Mesenteric fat pad (tissue), 1 donor: Measurements from ENCODE around the gene FGD6. TPM values are rescaled to one million over a fixed set of nuclear protein-coding genes. Genes with fewer than 3 reads are reported as not detected.
A peak's percentile ranks its signal among the peaks of the same experiment; 100 is the strongest.
"Not testable (repeated sequence)": the region's sequence is repeated elsewhere in the genome, so short reads cannot be mapped to it uniquely, and the experiment has no call there.

Experiments used
- DNase-seq: peaks from one replicate; pipeline ENCODE4 v3.0.0-alpha.2; 2020; ENCODE audit warnings: low spot score
- total RNA-seq: library from RNA; stranded (reverse); fragmentation: NEBNext Ultra II Directional; extraction: Animal tissue kit (Norgen Biotek cat#: 25700); gene quantifications from one replicate; pipeline ENCODE4 v1.2.1, GENCODE V29; 2021
- donor health status: DM: yes; HTN: yes; CAD: no.

Gene FGD6
- total RNA-seq, 1 donor from 2014 or later, result 5.4 TPM

- DNase-seq, result not testable (repeated sequence)
Measured at GRCh38 chr12:95235621-95236020, 18.4 kb upstream of the FGD6 start.

GRCh38 chr12:95234187-95234586 is 16.9 kb upstream of the FGD6 start:
- DNase-seq, result not testable (repeated sequence)

- DNase-seq, result no peak
Measured at GRCh38 chr12:95231190-95231589, 13.9 kb upstream of the FGD6 start.

- DNase-seq, result no peak
Measured at GRCh38 chr12:95230313-95230712, 13.0 kb upstream of the FGD6 start.

GRCh38 chr12:95229636-95230035 is 12.4 kb upstream of the FGD6 start:
- no peak for DNase-seq

GRCh38 chr12:95228617-95229016 is 11.3 kb upstream of the FGD6 start:
- no peak for DNase-seq

- no peak for DNase-seq
Measured at GRCh38 chr12:95227818-95228356, 10.6 kb upstream of the FGD6 start.

- no peak for DNase-seq
Measured at GRCh38 chr12:95225645-95226212, 8.5 kb upstream of the FGD6 start.

- no peak for DNase-seq
Measured at GRCh38 chr12:95224202-95225170, 7.2 kb upstream of the FGD6 start.

- no peak for DNase-seq
Measured at GRCh38 chr12:95220726-95221125, 3.5 kb upstream of the FGD6 start.

- DNase-seq, result no peak
Measured at GRCh38 chr12:95220190-95220589, 2.9 kb upstream of the FGD6 start.

GRCh38 chr12:95218150-95219133 is 1.2 kb upstream of the FGD6 start:
- DNase-seq, result peak; percentile 92

- no peak for DNase-seq
Measured at GRCh38 chr12:95216711-95217376, 423 bp downstream of the FGD6 start.

GRCh38 chr12:95215949-95216348 is 1.3 kb downstream of the FGD6 start:
- DNase-seq, result no peak

GRCh38 chr12:95214466-95214865 is 2.8 kb downstream of the FGD6 start:
- DNase-seq, result no peak

GRCh38 chr12:95213928-95214327 is 3.3 kb downstream of the FGD6 start:
- no peak for DNase-seq

- DNase-seq, result no peak
Measured at GRCh38 chr12:95213119-95213518, 4.1 kb downstream of the FGD6 start.

- DNase-seq, result no peak
Measured at GRCh38 chr12:95212586-95212985, 4.7 kb downstream of the FGD6 start.

- no peak for DNase-seq
Measured at GRCh38 chr12:95208678-95209077, 8.6 kb downstream of the FGD6 start.

- no peak for DNase-seq
Measured at GRCh38 chr12:95207407-95207806, 9.9 kb downstream of the FGD6 start.

- DNase-seq, result no peak
Measured at GRCh38 chr12:95206916-95207315, 10.4 kb downstream of the FGD6 start.
